Thymus (tissue), 11 donors: ENCODE results near the gene CTDSPL2. TPM values are rescaled to one million over a fixed set of nuclear protein-coding genes. Genes with fewer than 3 reads are reported as not detected.
A peak's percentile ranks its signal among the peaks of the same experiment; 100 is the strongest.
"Not testable (repeated sequence)": the region's sequence is repeated elsewhere in the genome, so short reads cannot be mapped to it uniquely, and the experiment has no call there.

ENCODE experiments used
- DNase-seq, 9 donors: peaks; one replicate each; pipeline ENCODE4 v3.0.0-alpha.2; 2013; ENCODE audit warnings: low spot score in 9 of 9, low read depth in 6 of 9, missing footprints in 1 of 9
- H3K27ac ChIP-seq, 2 donors: one replicate each; pipeline ENCODE4 v1.5.1; 2013; ENCODE audit warnings: control low read depth in 1 of 2, low read depth in 1 of 2, low read length in 1 of 2, mild to moderate bottlenecking in 1 of 2, moderate library complexity in 1 of 2
- H3K27me3 ChIP-seq, 2 donors: one replicate each; pipeline ENCODE4 v1.5.1; 2013; ENCODE audit warnings: low read length in 1 of 2; ENCODE audit not compliant: control insufficient read depth in 2 of 2, insufficient read depth in 1 of 2
- H3K36me3 ChIP-seq, 2 donors: one replicate each; pipeline ENCODE4 v1.5.1; 2013; ENCODE audit warnings: low read length in 1 of 2, mild to moderate bottlenecking in 1 of 2, moderate library complexity in 1 of 2; ENCODE audit not compliant: control insufficient read depth in 2 of 2, insufficient read depth in 2 of 2
- H3K4me1 ChIP-seq, 2 donors: one replicate each; pipeline ENCODE4 v1.5.1; 2013; ENCODE audit warnings: low read length in 2 of 2; ENCODE audit not compliant: control insufficient read depth in 2 of 2, insufficient read depth in 2 of 2
- H3K4me3 ChIP-seq, 2 donors: one replicate each; pipeline ENCODE4 v1.5.1; 2013; ENCODE audit warnings: low read length in 2 of 2, control low read depth in 1 of 2, mild to moderate bottlenecking in 1 of 2
- H3K9me3 ChIP-seq, 2 donors: one replicate each; pipeline ENCODE4 v1.5.1; 2013; ENCODE audit warnings: low read length in 1 of 2, mild to moderate bottlenecking in 1 of 2; ENCODE audit not compliant: control insufficient read depth in 2 of 2, insufficient read depth in 1 of 2
- WGBS: extraction: QIAGEN DNeasy Blood & Tissue Kit; methylation state at CpG from one replicate; pipeline ENCODE4 v1.1.7; 2013; 5-methylcytosine and 5-hydroxymethylcytosine counted together
- polyA plus RNA-seq: library from polyadenylated mRNA; stranded (reverse); fragments of 200-250 nt; gene quantifications from one replicate; pipeline ENCODE4 v1.2.3, GENCODE V29; 2013
- total RNA-seq: library from RNA; stranded (reverse); fragments of 120-200 nt; gene quantifications from one replicate; pipeline ENCODE4 v1.2.4, GENCODE V29; 2013
- donor health status: healthy.

Gene CTDSPL2
- total and polyA plus RNA-seq, 2 donors, result 12.4 to 79.6 TPM

DNA sequence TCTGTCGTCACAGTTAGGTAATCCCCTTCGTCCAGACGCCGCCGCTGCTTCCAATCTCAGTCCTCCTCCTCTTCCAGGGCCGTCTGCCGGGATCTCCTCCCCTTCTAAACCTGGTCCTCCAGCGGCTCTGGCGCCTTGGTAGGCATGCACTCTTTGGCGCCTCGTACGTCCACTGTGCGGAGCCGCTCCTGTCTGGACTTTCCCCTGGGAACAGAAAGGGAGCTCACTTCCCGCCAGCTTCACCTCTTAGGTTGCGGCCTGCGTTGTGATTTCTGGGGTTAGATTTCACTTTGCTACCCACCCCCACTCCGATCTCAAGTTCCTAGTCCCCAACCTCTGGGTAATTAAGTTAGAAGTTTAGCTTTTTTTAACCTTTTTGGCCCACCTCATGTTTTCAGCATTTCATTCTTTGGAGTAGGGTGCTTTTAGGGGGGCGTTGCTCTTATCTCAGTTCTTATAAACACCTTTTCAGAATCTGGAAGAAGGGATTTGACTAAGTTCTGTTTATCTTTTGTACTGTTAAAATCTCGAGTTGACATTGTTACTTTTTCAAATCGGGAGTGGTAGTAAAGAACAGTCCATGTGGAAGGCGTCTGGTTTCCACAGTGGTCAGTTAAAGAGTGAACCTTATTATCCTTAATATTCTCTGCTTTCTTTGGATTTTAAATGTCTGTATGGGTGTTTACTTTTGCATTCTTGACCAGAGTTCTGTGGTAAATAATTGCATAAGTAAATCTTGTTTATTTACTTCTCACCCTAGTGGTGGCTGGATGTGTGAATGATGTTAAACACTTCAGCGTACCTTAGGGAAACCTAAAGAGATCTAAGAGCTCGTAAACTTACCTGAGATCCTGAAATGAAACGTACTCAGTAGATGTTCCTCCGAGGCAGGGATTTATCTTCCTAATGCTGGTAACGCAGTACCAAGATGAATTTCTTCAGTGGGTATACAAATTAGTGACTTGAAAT lies 611 bp downstream of the CTDSPL2 start:
- Histone ChIP-seq H3K27me3 (no peaks in the 10 kb centered on the region), H3K9me3 (no peaks in the 10 kb centered on the region), H3K4me1 (peaks cover 5 to 14% of the 10 kb centered on the region in 2 donors), H3K36me3 (peaks cover 0 to 13% of the 10 kb centered on the region in 2 donors), H3K4me3 (peak overlapping the region; percentile 59 to 99), H3K27ac (peak overlapping the region; percentile 96 to 100)
- WGBS, result 1% methylated on average over 27 of the region's 27 CpGs
- peak in 6 of 9 donors; percentile 17 to 51 (median 33) for DNase-seq

DNA sequence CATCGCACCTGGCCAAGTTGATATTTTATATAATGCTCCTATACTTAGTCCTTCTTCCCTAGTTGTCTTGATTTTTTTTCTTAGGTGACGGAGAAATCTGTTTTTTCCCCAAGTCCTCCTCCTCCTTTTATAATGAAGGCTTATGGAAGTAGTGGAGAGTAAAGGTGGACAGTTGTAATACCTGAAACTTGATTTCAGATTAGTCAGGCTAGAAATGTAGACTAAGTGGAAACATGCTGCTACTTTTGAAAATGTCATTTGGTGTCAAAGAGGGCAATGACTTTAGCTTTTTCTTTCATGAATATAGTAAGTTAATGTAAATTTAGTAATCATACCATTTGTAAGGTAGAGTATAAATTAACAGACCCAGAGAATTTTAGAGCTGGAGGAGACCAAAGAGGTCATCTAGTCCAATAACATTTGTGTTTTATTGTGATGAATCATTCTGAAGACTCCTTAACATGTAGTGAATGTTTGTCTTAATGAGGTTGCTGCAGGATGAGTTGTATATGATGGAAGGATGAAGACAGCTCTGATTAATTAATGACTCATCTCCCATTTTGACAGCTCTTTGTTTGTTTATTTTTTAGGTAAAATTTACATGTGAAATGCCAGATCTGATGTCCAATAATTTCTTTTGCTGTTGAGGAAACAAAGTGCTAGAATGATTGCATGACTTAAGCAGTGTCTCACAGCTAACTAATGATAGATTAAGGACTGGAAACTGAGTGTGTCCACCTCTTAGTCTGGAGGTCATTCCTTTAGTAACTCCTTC lies 8.7 kb downstream of the CTDSPL2 start:
- H3K4me3 ChIP-seq, result no peak overlapping the region
- WGBS, result 98% methylated on average over 2 of the region's 2 CpGs
- H3K4me1 ChIP-seq, result no peaks in the 10 kb centered on the region

DNA sequence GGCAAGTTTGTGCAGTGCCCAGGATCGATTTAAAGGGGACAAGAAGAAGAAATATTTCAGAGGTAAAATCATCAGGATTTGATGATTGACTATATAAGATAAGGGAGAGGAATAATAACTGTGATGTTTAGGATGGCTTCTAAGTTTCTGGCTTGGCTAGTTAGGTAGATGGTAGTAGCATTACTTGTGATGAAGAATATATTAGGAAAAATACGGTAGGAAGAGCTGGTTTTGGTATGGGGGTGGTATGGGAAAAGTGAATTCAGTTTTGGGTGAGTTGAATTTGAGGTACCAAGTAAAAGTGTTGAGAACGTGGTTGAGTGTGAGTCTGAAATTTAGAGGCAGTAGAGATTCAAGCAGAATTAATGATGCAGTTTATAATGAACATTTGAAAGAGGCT lies 11.0 kb downstream of the CTDSPL2 start:
- Histone ChIP-seq H3K9me3 (peaks cover 0 to 1% of the 10 kb centered on the region in 2 donors), H3K27ac (no peak overlapping the region), H3K4me1 (no peaks in the 10 kb centered on the region), H3K4me3 (no peak overlapping the region), H3K27me3 (no peaks in the 10 kb centered on the region), H3K36me3 (peaks cover 3 to 4% of the 10 kb centered on the region in 2 donors)
- 94% methylated on average over 3 of the region's 3 CpGs for WGBS
- no peak for DNase-seq

More for the DNA sequence above, 8.7 kb downstream of the CTDSPL2 start:
- H3K27ac ChIP-seq, result no peak overlapping the region
- no peaks in the 10 kb centered on the region for H3K27me3 ChIP-seq
- no peaks in the 10 kb centered on the region for H3K9me3 ChIP-seq
- H3K36me3 ChIP-seq, result peaks cover 3 to 12% of the 10 kb centered on the region in 2 donors
- no peak for DNase-seq

DNA sequence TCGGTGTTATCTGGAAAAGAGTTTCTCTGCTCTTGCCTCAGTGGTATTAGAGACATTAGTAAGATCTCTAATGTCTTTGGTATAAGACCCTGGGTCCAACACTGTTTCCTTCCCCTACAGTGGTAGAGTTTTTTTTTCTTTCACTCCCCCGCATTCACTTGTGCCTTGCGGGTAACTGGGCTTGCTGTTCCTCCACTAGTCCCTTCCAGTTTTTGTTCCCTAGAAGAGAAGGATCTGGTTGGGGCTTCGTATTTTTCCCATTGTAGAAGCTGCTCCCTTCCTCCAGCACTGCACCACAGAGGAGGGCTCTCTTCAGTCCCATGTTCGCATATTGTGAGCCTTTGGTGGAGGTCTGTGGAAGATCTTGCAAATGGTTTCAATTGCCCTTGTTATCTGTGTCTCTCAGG lies 13.7 kb downstream of the CTDSPL2 start:
- Histone ChIP-seq H3K27ac (no peak overlapping the region), H3K9me3 (peaks cover 0 to 1% of the 10 kb centered on the region in 2 donors), H3K4me1 (no peaks in the 10 kb centered on the region), H3K36me3 (no peaks in the 10 kb centered on the region), H3K4me3 (no peak overlapping the region), H3K27me3 (no peaks in the 10 kb centered on the region)
- 96% methylated on average over 5 of the region's 5 CpGs for WGBS
- DNase-seq, result no peak

DNA sequence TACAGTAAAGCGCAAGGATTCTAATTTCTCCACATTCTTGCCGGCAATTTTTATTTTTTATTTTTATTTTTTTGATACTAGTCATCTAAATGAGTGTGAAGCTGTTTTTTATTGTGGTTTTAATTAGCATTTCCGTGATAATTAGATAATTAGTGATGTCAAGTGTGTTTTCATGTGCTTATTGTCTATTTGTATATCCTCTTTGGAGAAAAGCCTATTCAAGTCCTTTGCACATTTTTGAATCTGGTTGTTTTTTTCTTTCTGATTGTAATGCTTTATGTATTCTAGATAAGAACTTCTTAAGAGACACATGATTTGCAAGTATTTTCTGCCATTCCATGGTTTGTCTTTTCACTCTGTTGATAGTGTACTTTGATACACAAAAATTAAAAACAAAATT lies 16.1 kb downstream of the CTDSPL2 start:
- Histone ChIP-seq H3K27ac (no peak overlapping the region), H3K4me3 (no peak overlapping the region), H3K27me3 (no peaks in the 10 kb centered on the region), H3K9me3 (peaks cover 1 to 6% of the 10 kb centered on the region in 2 donors), H3K36me3 (peaks cover 7% of the 10 kb centered on the region in 2 donors), H3K4me1 (no peaks in the 10 kb centered on the region)
- 98% methylated on average over 3 of the region's 3 CpGs for WGBS
- DNase-seq, result no peak

DNA sequence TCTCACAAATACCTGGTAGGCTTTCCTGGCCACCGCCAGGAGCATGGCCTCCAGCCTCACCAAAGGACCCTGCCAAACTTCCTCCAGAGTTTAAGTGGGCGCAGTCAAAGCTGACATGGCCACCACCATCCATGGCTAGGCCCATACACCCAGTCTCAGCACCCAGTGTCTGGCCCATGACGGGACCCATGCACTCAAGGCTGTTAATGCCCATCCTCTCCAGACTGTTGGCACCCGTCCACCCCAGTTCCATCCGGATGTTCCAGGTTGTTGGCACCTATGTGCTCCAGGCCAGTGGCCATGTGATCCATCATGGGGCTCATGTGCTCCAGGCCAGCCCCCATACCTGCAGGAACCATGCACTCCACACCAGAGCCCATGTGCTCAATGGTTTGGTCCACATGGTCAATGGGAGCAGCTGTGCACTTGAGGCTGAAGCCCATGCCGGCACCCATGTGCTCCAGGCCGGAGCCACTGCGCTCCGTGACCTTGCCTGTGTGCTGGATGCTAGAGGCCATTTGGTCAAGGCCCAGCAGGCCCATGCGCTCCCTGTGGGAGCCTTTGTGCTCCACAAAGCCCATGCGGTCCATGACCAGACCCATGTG lies 20.4 kb downstream of the CTDSPL2 start:
- H3K27me3 ChIP-seq, result no peaks in the 10 kb centered on the region
- no peak overlapping the region for H3K27ac ChIP-seq
- H3K9me3 ChIP-seq, result peaks cover 0 to 6% of the 10 kb centered on the region in 2 donors
- WGBS, result over 99% methylated on average over 11 of the region's 11 CpGs
- no peak for DNase-seq
- no peaks in the 10 kb centered on the region for H3K4me1 ChIP-seq
- H3K4me3 ChIP-seq, result no peak overlapping the region
- peaks cover 7% of the 10 kb centered on the region in 2 donors for H3K36me3 ChIP-seq

DNA sequence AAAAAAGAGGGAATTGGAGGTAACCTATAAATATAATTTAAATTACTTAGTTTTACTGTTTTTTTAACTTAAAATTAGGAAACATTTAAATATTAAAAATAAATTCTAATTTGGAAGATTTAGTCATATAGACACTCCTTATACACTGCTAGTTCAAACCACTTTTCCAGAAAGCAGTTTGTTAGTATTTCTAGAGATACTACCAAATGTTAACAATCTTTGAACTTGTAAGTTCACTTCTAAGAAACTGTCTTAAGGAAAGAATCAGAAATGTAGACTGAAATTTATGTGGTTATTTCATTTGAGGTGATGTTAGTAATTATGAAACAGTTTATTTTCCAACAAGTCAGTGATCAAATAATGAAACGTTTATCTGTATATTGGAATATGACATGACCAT lies 22.7 kb downstream of the CTDSPL2 start:
- Histone ChIP-seq H3K9me3 (peaks cover 0 to 6% of the 10 kb centered on the region in 2 donors), H3K27me3 (no peaks in the 10 kb centered on the region)
- 94% methylated on average over 1 of the region's 1 CpG for WGBS

DNA sequence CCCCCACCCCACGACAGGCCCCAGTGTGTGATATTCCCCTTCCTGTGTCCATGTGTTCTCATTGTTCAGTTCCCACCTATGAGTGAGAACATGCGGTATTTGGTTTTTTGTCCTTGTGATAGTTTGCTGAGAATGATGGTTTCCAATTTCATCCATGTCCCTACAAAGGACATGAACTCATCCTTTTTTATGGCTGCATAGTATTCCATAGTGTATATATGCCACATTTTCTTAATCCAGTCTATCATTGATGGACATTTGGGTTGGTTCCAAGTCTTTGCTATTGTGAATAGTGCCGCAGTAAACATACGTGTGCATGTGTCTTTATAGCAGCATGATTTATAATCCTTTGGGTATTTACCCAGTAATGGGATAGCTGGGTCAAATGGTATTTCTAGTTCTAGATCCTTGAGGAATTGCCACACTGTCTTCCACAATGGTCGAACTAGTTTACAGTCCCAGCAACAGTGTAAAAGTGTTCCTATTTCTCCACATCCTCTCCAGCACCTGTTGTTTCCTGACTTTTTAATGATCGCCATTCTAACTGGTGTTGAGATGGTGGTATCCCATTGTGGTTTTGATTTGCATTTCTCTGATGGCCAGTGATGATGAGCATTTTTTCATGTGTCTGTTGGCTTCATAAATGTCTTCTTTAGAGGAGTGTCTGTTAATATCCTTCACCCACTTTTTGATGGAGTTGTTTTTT lies 26.3 kb downstream of the CTDSPL2 start:
- not testable (repeated sequence) for H3K4me3 ChIP-seq, H3K9me3 ChIP-seq, DNase-seq, H3K27me3 ChIP-seq, H3K27ac ChIP-seq, H3K36me3 ChIP-seq, H3K4me1 ChIP-seq
- WGBS, result over 99% methylated on average over 6 of the region's 6 CpGs

More for the DNA sequence above, 22.7 kb downstream of the CTDSPL2 start:
- no peak for DNase-seq
- Histone ChIP-seq H3K36me3 (peaks cover 7% of the 10 kb centered on the region in 2 donors), H3K27ac (no peak overlapping the region), H3K4me1 (no peaks in the 10 kb centered on the region), H3K4me3 (no peak overlapping the region)
